ENCODE measurements around the gene DAP.
"Not testable (repeated sequence)": the region's sequence is repeated elsewhere in the genome, so short reads cannot be mapped to it uniquely, and the experiment has no call there.

Gene DAP, protein sequence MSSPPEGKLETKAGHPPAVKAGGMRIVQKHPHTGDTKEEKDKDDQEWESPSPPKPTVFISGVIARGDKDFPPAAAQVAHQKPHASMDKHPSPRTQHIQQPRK

GRCh38 chr5:10761185-10761932, at the start of gene DAP:
Gene DAP, minus strand, starts transcription at chr5:10761234. Its CDS starts 166 bp downstream, at chr5:10761068.
- DNase-seq (ENCODE audit: low read depth in 2 of 2), result peak; percentile 78 to 88

GRCh38 chr5:10808347-10809226, 47.6 kb upstream of the DAP start:
- DNase-seq (ENCODE audit: low read depth in 2 of 2), result no peak

DNA sequence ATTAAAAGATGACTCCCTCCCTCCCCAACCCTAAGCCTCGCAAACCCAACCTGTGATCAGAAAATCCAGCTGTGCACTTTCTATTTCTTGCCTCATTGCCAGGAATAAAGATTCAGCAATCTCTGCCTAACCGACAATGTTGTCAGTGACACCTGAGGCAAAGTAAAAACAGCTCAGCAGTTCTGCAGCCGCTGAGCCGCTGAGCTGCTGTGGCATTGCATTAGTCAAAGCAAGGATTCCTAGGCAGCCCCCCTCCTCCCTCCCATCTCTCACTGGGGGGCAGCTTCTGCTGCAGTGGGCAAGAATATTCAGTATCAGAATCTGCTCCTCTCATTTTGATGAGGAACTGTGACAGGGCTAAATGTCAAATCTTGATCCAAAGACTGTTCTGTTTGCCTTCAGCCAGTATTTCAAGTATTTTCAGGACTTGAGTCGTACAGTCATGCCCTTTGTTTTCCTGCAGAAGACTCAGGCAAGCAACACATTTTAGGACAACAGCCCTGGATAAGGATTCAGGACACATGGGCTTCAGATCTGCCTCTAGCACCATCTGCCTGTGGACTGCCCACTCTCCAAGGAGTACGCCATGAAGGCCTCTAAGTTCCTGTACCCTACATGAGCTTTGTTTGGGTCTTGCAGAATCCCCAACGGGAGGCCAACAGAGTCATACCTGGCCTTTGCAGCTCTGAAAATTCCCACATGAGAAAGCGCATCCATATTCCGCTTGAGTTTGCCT, 41.1 kb upstream of the DAP start:
- no peak for DNase-seq (ENCODE audit: low read depth in 2 of 2)

DNA sequence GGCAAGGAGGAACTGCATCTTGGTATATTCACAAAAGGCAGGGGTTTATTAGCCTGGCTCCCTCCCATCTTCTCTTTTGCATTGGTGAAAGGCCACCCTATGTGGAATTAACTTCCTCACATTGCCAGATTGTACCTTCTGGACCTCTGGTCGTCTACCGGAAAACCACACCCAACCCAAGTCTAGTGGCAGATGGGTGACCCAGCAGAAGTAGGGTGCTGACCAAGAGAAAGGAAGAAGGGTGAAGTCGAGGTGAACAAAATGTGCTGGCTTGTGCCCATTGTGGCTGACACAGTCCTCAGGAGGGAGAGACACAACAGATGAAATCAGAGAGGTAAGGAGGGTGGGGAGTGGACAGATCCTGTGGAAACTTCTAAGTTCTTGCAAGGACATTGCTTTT, 39.8 kb upstream of the DAP start:
- DNase-seq (ENCODE audit: low read depth in 2 of 2), result no peak

DNA sequence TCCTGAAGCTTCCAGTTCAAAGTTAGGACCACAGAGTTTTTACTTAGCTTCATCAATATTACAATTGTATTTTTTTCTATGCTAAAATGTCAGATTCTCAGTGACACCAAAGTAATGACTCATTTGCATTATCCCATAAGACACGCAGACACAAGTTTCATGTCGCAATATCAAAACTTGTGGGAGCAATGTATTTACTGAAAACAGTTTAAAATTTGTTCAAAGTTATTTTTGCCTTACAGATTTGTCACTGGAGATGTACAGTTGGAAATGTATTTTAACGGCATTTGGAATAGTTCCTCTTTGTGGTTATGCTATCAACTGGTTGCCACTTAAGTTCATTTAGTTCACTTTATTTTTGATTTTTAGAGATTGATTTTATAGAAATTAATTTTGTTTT, 36.2 kb upstream of the DAP start:
- no peak for DNase-seq (ENCODE audit: low read depth in 2 of 2)

- DNase-seq (ENCODE audit: low read depth in 2 of 2), result no peak
These were observed 32.8 kb upstream of the DAP start for GRCh38 chr5:10793785-10794184.

GRCh38 chr5:10792336-10792735, 31.3 kb upstream of the DAP start:
- DNase-seq (ENCODE audit: low read depth in 2 of 2), result no peak

GRCh38 chr5:10789726-10790125, 28.7 kb upstream of the DAP start:
- DNase-seq (ENCODE audit: low read depth in 2 of 2), result no peak

GRCh38 chr5:10789021-10789420, 28.0 kb upstream of the DAP start:
- DNase-seq (ENCODE audit: low read depth in 2 of 2), result no peak

DNA sequence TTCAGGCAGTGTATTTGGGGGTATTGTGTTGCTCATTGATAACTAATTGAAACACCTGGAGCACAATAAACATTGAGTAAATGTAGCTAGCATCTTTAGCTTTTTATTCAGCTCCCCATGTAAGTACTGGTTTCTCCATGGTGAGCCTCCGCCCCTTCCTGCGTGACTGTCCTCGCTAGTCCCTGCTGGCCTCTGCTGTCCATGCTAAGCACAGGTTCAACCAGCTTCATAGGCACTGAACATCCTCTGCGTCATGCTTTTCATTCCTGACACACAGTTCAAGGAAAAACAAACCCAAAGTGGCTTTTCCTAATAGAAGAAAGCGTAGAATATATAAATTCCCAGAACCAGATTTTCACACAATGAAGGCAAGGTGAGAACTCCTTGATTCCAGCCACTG, 27.3 kb upstream of the DAP start:
- DNase-seq (ENCODE audit: low read depth in 2 of 2), result no peak

DNA sequence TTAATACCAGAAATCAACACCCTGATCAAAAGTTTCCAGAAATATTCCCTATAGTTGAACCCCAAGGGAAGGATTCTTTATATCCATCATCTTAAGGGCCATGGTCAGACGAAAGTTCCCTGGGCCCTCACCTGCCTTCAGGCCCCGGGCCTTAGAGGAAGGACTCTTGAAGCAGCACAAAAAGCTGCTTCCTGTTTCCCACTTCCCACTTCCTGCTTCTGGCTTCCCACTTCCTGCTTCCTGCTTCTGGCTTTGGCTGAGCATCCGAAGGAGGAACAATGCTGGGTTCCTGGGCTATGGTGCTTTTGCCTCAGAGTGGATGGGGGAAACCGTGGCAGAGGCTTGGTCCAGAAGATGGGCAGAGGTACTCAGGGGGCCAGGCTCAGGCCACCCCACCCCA, 25.8 kb upstream of the DAP start:
- DNase-seq (ENCODE audit: low read depth in 2 of 2), result no peak

- not testable (repeated sequence) for DNase-seq (ENCODE audit: low read depth in 2 of 2)
These were observed 19.2 kb upstream of the DAP start for GRCh38 chr5:10780208-10780607.

DNA sequence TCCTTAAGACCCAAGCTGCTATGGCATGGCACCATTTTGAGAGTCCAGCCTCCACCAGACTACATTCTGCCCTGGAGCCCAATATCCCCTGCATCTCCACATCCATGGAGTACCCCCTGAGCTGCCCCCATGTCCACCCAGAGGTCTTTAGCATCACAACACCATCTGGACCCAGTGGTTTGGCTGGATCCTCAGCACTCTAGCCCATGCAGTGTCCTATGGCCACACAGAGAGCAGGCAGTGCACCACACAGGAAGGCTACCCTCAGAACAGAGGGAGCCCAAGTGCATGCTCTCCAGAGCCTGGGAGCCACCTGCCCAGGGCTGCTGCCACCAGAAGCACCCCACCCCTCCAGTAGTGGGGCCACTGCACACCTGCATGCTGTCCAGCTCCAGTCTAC, 18.6 kb upstream of the DAP start:
- no peak for DNase-seq (ENCODE audit: low read depth in 2 of 2)

DNA sequence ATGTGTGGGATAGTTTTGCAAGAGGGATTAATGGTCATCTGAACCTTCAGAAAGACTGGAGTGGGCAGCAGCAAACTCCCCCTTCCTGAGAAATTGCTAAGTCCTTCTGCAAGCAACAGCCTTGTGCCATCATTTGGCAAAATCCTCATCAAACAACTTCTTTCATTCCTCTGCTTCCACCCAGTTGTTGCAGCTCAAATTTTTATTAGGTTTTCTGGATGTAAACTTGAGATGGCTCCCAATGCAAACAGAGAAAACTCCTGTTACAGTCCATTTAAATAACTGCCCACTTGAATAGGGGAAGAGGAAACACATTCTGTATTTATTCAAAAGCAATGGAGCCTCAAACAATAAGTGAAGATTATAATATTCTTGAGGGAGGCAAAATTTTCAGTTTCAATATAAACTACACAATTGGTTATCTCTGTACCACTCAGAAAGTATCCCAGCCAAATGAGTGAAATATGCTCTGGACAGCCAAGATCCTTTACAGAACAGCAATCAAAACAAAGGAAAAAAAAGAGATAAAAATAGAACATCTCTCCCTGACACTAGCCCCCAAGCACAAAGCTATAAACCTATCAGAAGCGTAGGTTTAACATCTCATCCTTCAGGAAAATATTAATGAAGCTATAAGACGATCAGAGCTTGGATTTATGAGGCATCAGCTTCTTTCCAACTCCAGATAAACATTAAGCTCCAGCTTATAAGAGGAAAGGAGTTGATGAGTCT, 17.3 kb upstream of the DAP start:
- DNase-seq (ENCODE audit: low read depth in 2 of 2), result no peak

GRCh38 chr5:10775646-10776045, 14.6 kb upstream of the DAP start:
- DNase-seq (ENCODE audit: low read depth in 2 of 2), result no peak

DNA sequence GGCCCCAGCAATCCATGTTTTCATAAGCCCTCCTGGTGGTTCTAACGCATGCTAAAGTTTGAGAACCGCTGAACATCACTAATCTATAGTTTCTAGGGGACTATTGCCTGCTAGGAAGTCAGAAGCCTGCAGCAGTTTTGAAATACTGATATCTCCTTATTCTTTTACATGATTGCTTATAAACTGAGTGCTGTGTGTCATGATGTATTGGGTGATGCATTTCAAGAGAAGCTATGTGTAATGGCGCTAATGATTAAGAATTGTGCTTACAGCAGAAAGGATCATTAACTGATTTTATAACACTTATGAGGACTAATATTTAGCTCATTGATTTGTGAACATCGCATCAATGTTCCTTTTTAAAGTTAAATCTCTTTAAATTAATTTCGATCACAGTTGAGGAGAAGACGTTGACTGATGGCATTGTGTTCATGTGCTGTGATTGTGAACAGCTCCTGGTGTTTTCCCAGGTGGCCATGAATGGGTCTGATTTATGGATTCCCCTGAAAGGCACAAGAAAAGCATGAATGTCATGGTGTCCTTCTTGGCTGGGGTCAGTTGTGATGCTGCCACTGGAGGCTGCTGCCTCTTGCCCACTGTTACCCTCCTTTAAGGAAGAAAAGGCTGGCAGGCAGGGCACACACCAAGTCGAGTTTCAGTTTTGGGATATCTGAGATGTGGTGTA, 12.0 kb upstream of the DAP start:
- DNase-seq (ENCODE audit: low read depth in 2 of 2), result no peak

GRCh38 chr5:10768328-10768899, 7.4 kb upstream of the DAP start:
- DNase-seq (ENCODE audit: low read depth in 2 of 2), result no peak

GRCh38 chr5:10762776-10763500, 1.9 kb upstream of the DAP start:
- DNase-seq (ENCODE audit: low read depth in 2 of 2), result no peak

DNA sequence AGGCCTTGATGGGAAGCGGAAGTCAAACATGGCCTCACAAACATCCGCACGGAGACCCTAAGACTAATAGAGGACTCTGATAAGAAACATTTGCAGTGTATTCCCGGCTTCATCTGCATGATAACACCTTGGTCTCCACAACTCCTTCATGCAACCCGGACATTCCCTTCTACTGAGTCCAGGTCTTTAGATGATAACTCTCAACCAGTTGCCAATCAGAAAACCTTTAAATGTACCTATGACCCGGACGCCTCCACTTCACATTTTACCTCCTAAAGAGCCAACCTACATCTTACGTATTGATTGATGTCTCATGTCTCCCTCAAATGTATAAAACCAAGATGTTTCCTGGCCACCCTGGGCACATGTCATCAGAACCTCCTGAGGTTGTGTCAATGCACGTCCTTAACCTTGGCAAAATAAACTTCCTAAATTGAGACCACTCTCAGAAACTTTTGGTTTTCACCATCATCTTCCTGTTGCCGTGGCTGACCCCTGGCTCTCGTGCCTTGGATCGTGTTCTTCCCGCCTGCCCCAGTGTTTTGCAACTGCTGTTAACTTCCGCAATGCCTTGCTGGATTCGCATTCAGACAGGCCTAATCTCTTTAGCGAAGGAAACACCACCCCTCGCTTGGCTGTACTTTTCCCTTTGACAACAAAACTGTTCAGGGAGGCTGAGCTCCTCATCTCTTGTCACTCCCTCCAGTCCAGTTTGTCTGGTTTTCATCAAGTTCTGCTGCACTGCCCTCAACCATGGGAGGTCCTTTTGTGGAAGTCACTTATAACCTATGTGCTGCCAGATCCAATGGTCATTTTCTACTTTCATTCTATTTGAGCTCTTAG, 1.1 kb upstream of the DAP start:
- DNase-seq (ENCODE audit: low read depth in 2 of 2), result no peak

Measured in stimulated activated CD8-positive, alpha-beta memory T cell treated with anti-CD3 and anti-CD28 coated beads, Interleukin-2, amount 100 ng/mL, for 48 hours (primary cell).